GM23338 (cell line): ENCODE measurements around the gene DNAL4. TPM values are rescaled to one million over a fixed set of nuclear protein-coding genes. Genes with fewer than 3 reads are reported as not detected.

Experiments
- ATAC-seq: fragments of 200-7000 bp; cut with Tn5 transposase; 3 replicates; pipeline ENCODE4 v1.9.1; 2020
- DNase-seq: peaks from one replicate; pipeline ENCODE4 v3.0.0-alpha.2; 2015; ENCODE audit warnings: low spot score
- H2AFZ ChIP-seq: fragments of 200-600 bp; sonication (generic); 2 replicates; pipeline ENCODE4 v1.8.0; 2016; ENCODE audit warnings: antibody characterized with exemption, mild to moderate bottlenecking, moderate library complexity
- H3F3A ChIP-seq: fragments of 200-600 bp; sonication (generic); replicated peaks from 2 replicates; pipeline ENCODE4 v1.8.0; 2017; ENCODE audit warnings: antibody characterized with exemption, mixed run types, low read depth
- H3K27ac ChIP-seq: fragments of 200-600 bp; sonication (generic); 2 replicates; pipeline ENCODE4 v1.6.1; 2016; ENCODE audit warnings: low read depth
- H3K27me3 ChIP-seq: fragments of 200-600 bp; sonication (generic); 2 replicates; pipeline ENCODE4 v1.8.0; 2016; ENCODE audit warnings: mild to moderate bottlenecking, mixed run types, moderate library complexity; ENCODE audit not compliant: insufficient read depth
- H3K36me3 ChIP-seq: fragments of 200-600 bp; sonication (generic); 2 replicates; pipeline ENCODE4 v1.8.0; 2016; ENCODE audit warnings: mild to moderate bottlenecking; ENCODE audit not compliant: insufficient read depth
- H3K4me1 ChIP-seq: fragments of 200-600 bp; sonication (generic); 2 replicates; pipeline ENCODE4 v1.8.0; 2016; ENCODE audit warnings: mild to moderate bottlenecking, moderate library complexity; ENCODE audit not compliant: insufficient read depth
- H3K4me2 ChIP-seq: fragments of 200-600 bp; sonication (generic); 2 replicates; pipeline ENCODE4 v1.7.1; 2017; ENCODE audit warnings: mixed run types
- H3K4me3 ChIP-seq: fragments of 200-600 bp; sonication (generic); 2 replicates; pipeline ENCODE4 v1.6.1; 2016; ENCODE audit warnings: mixed run types
- H3K79me2 ChIP-seq: fragments of 200-600 bp; sonication (generic); replicated peaks from 2 replicates; pipeline ENCODE4 v1.8.0; 2017; ENCODE audit warnings: mild to moderate bottlenecking; ENCODE audit not compliant: insufficient read depth
- H3K9me2 ChIP-seq: fragments of 200-600 bp; sonication (generic); 2 replicates; pipeline ENCODE4 v1.8.0; 2017; ENCODE audit not compliant: insufficient read depth
- H4K20me1 ChIP-seq: fragments of 200-600 bp; sonication (generic); replicated peaks from 2 replicates; pipeline ENCODE4 v1.8.0; 2017; ENCODE audit warnings: mild to moderate bottlenecking; ENCODE audit not compliant: insufficient read depth
- H3K27ac Mint-ChIP-seq: 2 replicates; pipeline ENCODE4 v1.8.0; 2020; ENCODE audit warnings: inconsistent platforms, mild to moderate bottlenecking, moderate library complexity, mixed read lengths
- H3K27me3 Mint-ChIP-seq: 3 replicates; pipeline ENCODE4 v1.8.0; 2022; ENCODE audit warnings: low read depth, mild to moderate bottlenecking, moderate library complexity, mixed read lengths, inconsistent platforms; ENCODE audit not compliant: insufficient read depth, poor library complexity
- H3K36me3 Mint-ChIP-seq: 3 replicates; pipeline ENCODE4 v1.8.0; 2021; ENCODE audit warnings: low read depth, mild to moderate bottlenecking, inconsistent platforms, moderate library complexity, mixed read lengths
- H3K4me1 Mint-ChIP-seq: 3 replicates; pipeline ENCODE4 v1.8.0; 2020; ENCODE audit warnings: mild to moderate bottlenecking, inconsistent platforms, mixed read lengths
- H3K4me3 Mint-ChIP-seq: 3 replicates; pipeline ENCODE4 v1.8.0; 2021; ENCODE audit warnings: moderate library complexity, mild to moderate bottlenecking, inconsistent platforms, mixed read lengths
- H3K9me3 Mint-ChIP-seq: 3 replicates; pipeline ENCODE4 v1.8.0; 2020; ENCODE audit warnings: moderate library complexity, mild to moderate bottlenecking, inconsistent platforms, mixed read lengths
- CREB1 ChIP-seq: fragments of 250-450 bp; sonication (Bioruptor Pico); IDR thresholded peaks from 2 replicates; pipeline ENCODE4 v1.5.0; 2020; ENCODE audit warnings: low read depth, mild to moderate bottlenecking, moderate library complexity
- CTCF ChIP-seq, 2 experiments: fragments of 200-600 bp in 1 of 2; sonication (generic) in 1 of 2; conservative IDR thresholded peaks; 2 replicates each; pipeline versions ENCODE4 v1.5.1 to v1.6.1; 2016 to 2017; ENCODE audit warnings: antibody characterized with exemption in 2 of 2, low read depth in 2 of 2, mild to moderate bottlenecking in 2 of 2, moderate library complexity in 1 of 2
- ETS1 ChIP-seq: IDR thresholded peaks from 2 replicates; pipeline ENCODE4 v1.6.1; 2016; ENCODE audit warnings: antibody characterized with exemption
- EZH2 ChIP-seq: fragments of 200-600 bp; sonication (generic); IDR thresholded peaks from one replicate; pipeline ENCODE4 v1.8.0; 2017; ENCODE audit warnings: antibody characterized with exemption, mild to moderate bottlenecking, low read depth; ENCODE audit not compliant: unreplicated experiment
- JUNB ChIP-seq: IDR thresholded peaks from one replicate; pipeline ENCODE4 v1.6.1; 2016; ENCODE audit warnings: antibody characterized with exemption; ENCODE audit not compliant: unreplicated experiment
- POLR2AphosphoS5 ChIP-seq: IDR thresholded peaks from 2 replicates; pipeline ENCODE4 v1.6.1; 2016; ENCODE audit warnings: antibody characterized with exemption, low read depth
- ZNF462 ChIP-seq: fragments of 250-450 bp; sonication (Bioruptor Pico); IDR thresholded peaks from 2 replicates; pipeline ENCODE4 v1.5.0; 2020; ENCODE audit warnings: mild to moderate bottlenecking, moderate library complexity
- polyA plus RNA-seq: library from polyadenylated mRNA; unstranded; fragments of >200 nt; fragmentation: Nextera tagmentation; extraction: Ambion mirVana; gene quantifications from 2 replicates; pipeline ENCODE4 v1.2.1, GENCODE V29; 2016
- total RNA-seq: library from RNA; depleted of rRNA; stranded (reverse); fragments of >200 nt; shearing (Covaris generic); gene quantifications from 2 replicates; pipeline ENCODE4 v1.2.3, GENCODE V29; 2014

Gene DNAL4
- total and polyA plus RNA-seq, 2 experiments from 2014 or later, result 9.3 to 10.0 TPM

- no peak overlapping the region for H3K27ac ChIP-seq
- H3K4me2 ChIP-seq, result no peak overlapping the region
- DNase-seq, result no peak
- ATAC-seq, result no peak
- no peak overlapping the region for H2AFZ ChIP-seq
- H3K27ac Mint-ChIP-seq, result no peak overlapping the region
- no peaks in the 10 kb centered on the region for H3K36me3 ChIP-seq
- H3K27me3 Mint-ChIP-seq, result peaks cover 3% of the 10 kb centered on the region
- H3K4me3 ChIP-seq, result no peak overlapping the region
- H4K20me1 ChIP-seq, result no peaks in the 10 kb centered on the region; the same call in 1 of the 2 replicates
- no peak overlapping the region for H3K4me3 Mint-ChIP-seq
- H3K27me3 ChIP-seq, result no peaks in the 10 kb centered on the region
- no peaks in the 10 kb centered on the region; the same call in 2 of the 3 replicates for H3K36me3 Mint-ChIP-seq
- peaks cover 8% of the 10 kb centered on the region for H3K4me1 Mint-ChIP-seq
- no peaks in the 10 kb centered on the region for H3K9me2 ChIP-seq
- no peaks in the 10 kb centered on the region for H3K4me1 ChIP-seq
- H3K79me2 ChIP-seq, result no peaks in the 10 kb centered on the region
- no peaks in the 10 kb centered on the region for H3K9me3 Mint-ChIP-seq
- no peaks in the 10 kb centered on the region; the same call in 1 of the 2 replicates for H3F3A ChIP-seq
- no peak for TF ChIP-seq ZNF462 (CRISPR knock-in tag)
- TF ChIP-seq EZH2, result no peak
- TF ChIP-seq CREB1, result no peak
- TF ChIP-seq CTCF (conservative IDR thresholded peaks at IDR 0.05; ENCODE audit: low read depth in 2 of 2), result no peak
- TF ChIP-seq ETS1, result no peak
- no peak for TF ChIP-seq JUNB
- TF ChIP-seq POLR2AphosphoS5, result no peak
Measured at GRCh38 chr22:38783095-38783615, 10.8 kb downstream of the DNAL4 start.
